GM13977 (cell line): ENCODE measurements around the gene NRP1.

Experiments used
- DNase-seq: peaks from one replicate; pipeline ENCODE4 v3.0.0; 2012; ENCODE audit warnings: low spot score
- in situ Hi-C: fragments of 300-500 bp; cut with MboI; formaldehyde crosslinking; loops from one replicate; pipeline ENCODE4 v1.12.0; 2022; ENCODE audit warnings: low sequenced_read_pairs, low pct_unique_long_range_greater_than_20kb, mixed read lengths, inconsistent platforms; ENCODE audit not compliant: unreplicated experiment
- TF ChIP-seq, protein P1 (sequence below): IDR thresholded peaks from 2 replicates; pipeline ENCODE4 v1.5.1; 2012; ENCODE audit warnings: mild to moderate bottlenecking, control low read depth; ENCODE audit not compliant: insufficient read depth; ENCODE audit errors: extremely low read depth, missing control alignments

Gene NRP1

DNA sequence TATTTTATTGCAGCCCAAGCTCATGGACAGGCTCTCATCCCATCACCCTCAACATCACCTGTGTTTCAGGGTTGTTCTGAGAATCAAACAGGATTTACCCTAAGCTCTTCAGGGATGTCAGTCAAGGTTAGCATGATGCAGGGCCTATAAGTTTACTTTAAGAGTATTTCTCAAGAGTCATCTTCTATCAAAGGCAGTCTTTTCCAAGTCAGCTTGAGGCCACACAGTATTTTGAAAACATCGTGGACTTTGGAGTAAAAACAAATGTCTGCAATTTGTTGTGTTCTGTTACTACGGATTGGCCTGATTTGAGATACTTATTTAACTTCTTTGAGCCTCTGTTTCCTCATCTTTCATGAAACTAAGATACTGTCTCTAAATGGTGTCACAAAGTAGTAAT is 42.0 kb upstream of the NRP1 start:
- DNase-seq: no peak
- TF ChIP-seq, protein P1, sequence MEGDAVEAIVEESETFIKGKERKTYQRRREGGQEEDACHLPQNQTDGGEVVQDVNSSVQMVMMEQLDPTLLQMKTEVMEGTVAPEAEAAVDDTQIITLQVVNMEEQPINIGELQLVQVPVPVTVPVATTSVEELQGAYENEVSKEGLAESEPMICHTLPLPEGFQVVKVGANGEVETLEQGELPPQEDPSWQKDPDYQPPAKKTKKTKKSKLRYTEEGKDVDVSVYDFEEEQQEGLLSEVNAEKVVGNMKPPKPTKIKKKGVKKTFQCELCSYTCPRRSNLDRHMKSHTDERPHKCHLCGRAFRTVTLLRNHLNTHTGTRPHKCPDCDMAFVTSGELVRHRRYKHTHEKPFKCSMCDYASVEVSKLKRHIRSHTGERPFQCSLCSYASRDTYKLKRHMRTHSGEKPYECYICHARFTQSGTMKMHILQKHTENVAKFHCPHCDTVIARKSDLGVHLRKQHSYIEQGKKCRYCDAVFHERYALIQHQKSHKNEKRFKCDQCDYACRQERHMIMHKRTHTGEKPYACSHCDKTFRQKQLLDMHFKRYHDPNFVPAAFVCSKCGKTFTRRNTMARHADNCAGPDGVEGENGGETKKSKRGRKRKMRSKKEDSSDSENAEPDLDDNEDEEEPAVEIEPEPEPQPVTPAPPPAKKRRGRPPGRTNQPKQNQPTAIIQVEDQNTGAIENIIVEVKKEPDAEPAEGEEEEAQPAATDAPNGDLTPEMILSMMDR: no peak
- in situ Hi-C loops: no loop called here

DNA sequence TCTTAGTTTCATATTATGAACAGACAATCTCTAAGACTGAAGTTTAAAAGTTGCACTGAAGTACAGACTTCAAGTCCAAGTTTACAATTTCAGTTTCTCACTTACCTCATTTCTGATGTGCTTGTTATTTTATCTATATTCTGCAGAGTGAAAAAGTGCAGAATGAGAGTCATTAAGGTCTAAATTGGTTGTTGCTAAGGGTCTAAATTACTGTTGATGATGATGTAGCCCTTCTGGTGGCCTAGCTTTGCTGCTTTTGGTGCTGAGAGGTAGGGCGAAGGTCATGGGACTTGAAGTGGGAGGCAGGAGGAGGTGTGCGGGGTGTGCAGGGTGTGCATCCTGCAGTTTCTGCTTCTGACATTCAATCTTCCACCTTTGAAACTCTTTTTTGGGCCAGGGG is 38.8 kb upstream of the NRP1 start:
- TF ChIP-seq, protein P1: no peak
- in situ Hi-C loops: no loop called here

DNA sequence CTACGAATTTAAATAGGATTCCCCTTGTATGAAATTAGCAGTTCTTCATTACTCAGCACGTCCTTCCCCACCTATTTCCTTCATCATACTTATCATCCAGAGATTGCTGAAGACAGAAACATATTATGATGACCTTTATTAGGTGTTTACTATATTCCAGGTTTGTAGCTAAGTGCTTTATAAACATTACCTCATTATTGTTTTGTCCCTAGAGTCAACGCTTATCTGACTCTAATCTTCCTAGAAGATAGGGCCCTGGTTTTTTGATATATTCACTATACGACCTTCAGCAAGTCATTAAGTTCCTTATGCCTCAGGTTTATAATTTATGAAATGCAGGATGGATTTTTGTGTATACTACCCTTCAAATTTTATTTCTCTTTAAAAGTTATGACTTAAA is 36.8 kb upstream of the NRP1 start:
- TF ChIP-seq, protein P1: no peak
- in situ Hi-C loops: no loop called here
- no peak for DNase-seq

More for the DNA sequence above, 38.8 kb upstream of the NRP1 start:
- no peak for DNase-seq

DNA sequence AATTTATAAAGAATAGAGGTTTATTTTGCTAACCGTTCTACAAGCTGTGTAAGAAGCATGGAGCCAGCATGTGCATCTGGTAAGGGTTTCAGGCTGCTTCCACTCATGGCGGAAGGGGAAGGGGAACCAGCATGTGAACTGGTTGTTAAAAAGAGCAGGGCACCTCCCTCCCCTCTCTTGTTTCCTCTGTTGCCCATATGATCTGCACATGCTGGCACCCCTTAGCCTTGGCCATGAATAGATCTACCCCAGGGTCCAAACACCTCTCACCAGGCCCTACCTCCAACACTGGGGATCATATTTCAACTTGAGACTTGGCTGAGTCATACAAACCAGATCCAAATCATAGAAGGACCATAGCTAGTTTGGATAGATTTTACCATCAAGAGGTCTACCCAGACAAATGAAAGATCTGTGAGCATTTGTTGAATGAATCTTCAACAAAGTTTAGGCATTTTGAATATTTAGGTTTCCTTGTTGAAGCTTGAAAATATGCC is 36.0 kb upstream of the NRP1 start:
- DNase-seq: no peak
- TF ChIP-seq, protein P1: no peak
- in situ Hi-C loops: no loop called here

DNA sequence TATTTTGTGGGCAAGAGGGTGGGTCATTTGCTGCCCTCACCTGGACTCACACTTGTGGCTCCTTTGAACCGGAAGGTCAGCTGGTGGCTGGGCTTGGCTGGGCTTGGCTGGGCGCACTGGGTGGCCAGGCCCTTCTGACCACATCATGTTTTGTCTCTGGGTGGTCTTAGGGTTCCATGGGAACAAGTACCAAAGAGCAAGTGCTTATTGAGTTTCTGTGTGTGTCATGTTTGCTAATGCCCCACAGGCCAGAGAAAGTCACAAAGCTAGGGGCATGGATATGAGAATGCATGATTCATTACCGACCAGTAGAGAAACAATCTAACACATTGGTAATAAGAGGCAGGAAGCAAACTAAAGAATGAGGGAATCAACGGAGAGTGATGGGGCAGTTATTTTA is 33.6 kb upstream of the NRP1 start:
- in situ Hi-C loops: no loop called here
- TF ChIP-seq, protein P1: no peak
- DNase-seq: no peak

DNA sequence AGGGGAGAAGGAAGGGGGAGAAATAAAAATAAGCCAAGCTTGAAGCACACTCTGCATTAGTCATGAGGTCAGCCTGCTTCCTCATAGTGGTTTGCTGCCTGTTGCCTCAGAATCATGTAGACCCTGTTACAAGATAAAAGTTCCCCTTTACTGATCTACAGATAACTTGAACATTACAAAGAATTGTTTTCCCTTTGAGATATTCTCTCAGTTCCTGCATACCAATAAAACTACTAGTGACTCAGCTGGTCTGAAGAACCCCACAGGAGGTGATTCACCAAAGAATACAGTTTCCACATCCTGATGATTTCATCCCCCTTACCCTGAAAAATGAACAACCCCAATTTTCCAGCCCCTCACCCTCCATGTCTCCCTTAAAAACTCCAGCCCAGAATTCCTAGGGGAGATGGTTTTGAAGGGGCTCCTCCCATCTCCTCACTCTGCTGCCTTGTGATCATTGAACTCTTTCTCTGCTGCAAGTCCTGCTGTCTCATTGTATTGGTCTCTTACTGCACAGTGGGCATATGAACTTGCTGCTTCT is 31.5 kb upstream of the NRP1 start:
- in situ Hi-C loops: no loop called here
- no peak for DNase-seq
- TF ChIP-seq, protein P1: no peak
